GM18502 (cell line): Measurements from ENCODE around the gene N4BP3.
A peak's percentile ranks its signal among the peaks of the same experiment; 100 is the strongest.
"Not testable (repeated sequence)": the region's sequence is repeated elsewhere in the genome, so short reads cannot be mapped to it uniquely, and the experiment has no call there.

Source experiments
- ATAC-seq: cut with Tn5 transposase; IDR thresholded peaks from one replicate; pipeline ENCODE4 v1.9.1; 2021; ENCODE audit warnings: mild to moderate bottlenecking; ENCODE audit not compliant: unreplicated experiment, poor library complexity

The N4BP3 gene

GRCh38 chr5:178120607-178121357 is 7.5 kb downstream of the N4BP3 start:
- ATAC-seq, result peak; percentile 80

DNA sequence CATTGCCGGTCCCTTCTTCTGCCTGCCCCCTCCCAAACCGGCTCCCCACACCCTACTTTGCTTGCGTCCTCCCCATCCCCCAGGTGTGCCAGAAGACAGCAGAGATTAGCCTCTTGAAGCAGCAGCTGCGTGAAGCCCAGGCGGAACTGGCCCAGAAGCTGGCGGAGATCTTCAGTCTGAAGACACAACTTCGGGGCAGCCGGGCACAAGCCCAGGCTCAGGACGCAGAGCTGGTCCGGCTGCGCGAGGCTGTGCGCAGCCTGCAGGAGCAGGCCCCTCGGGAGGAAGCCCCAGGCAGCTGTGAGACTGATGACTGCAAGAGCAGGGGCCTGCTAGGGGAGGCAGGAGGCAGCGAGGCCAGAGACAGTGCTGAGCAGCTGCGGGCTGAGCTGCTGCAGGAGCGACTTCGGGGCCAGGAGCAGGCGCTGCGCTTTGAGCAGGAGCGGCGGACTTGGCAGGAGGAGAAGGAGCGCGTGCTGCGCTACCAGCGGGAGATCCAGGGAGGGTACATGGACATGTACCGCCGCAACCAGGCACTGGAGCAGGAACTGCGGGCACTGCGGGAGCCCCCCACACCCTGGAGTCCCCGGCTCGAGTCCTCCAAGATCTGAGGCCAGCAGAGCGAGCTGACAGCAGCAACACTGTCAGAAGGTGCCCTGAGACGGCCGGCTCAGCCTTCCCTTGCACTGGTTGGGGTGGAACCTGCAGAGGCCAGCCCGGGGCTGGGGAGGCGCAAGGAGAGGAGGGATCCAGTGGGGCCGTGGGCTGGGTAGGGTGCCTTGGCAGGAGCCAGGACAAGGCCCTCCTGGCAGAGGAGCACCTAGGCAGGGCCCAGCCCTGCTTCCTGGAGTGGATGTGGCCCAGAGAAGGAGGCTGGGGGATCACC is 8.3 kb downstream of the N4BP3 start:
- no peak for ATAC-seq

GRCh38 chr5:178122346-178122745 is 9.0 kb downstream of the N4BP3 start:
- no peak for ATAC-seq

- ATAC-seq, result no peak
Measured at GRCh38 chr5:178123094-178123965, 10.0 kb downstream of the N4BP3 start.

DNA sequence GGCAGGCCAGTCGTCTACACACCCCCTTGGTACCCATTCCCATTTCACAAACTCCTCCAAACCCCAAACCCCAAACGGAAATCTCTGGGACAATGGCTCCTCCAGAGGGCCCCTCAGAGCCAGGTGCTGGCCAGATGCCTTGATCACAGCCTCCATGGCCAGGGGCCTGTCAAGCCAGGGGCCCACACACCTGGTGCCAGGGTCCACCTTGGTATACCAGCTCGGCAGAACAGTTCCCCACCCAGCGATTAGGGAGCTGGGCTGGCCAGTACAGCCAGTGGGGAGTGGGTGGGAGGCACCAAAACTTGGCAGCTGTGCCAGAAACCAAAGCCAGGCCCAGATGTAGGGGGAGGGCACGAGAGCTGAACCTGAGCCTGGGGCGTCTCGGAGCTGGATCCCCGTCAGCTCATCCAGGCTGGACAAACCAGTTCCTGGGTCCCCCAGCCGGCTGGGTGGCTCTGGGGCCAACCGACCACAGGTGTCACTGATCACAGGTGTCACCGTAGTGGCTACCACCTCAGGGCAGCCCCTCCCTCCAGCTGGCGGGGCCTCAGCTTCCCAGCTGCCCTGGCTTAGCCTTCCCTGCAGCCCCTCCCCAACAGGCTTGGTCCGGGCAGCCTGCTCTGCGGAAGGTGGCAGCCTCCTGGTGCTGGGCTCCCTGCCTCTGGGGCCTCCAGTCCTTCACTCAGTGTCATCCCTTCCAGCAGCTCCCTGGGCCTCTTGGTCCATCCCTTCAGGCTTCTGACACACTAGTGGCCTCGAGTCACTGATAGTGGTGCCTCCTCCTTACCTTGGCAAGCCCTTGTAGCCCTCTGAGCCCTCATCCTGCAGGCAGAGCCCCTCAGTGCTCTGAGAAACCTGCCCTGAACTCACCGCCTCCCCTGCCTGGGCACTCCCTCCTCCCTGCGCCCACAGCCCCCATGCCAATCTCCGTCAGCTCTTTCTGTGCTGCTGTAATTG is 10.9 kb downstream of the N4BP3 start:
- no peak for ATAC-seq

GRCh38 chr5:178125253-178125906 is 12.0 kb downstream of the N4BP3 start:
- no peak for ATAC-seq

GRCh38 chr5:178126556-178126955 is 13.2 kb downstream of the N4BP3 start:
- ATAC-seq, result no peak

DNA sequence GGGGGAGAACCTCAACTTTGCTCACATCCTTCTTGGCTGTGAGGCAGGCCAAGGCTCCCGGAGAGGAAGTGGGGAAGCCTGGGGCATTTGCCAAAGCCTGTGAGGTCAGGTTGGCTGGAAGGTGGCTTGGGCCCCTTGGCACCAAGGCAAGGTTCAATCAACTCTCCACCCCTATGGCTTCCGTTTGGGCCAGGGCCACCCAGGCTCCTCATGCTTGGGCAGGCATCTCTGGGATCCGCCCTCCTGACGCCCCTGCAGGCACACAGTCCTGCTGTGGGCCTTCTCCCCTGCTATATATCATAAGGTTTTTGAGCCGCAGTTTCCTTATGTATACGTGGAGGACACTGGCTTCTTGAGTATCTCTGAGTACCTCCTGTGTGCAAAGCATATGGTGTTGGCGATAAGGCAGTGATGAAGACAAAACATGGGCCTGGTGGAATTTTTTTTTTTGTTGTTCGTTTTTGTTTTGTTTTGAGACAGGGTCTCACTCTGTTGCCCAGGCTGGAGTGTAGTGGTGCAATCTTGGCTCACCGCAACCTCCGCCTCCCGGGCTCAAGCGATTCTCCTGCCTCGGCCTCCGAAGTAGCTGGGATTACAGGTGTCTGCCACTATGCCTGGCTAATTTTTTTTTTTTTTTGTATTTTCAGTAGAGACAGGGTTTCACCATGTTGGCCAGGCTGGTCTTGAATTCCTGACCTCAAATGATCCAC is 14.1 kb downstream of the N4BP3 start:
- ATAC-seq, result not testable (repeated sequence)

DNA sequence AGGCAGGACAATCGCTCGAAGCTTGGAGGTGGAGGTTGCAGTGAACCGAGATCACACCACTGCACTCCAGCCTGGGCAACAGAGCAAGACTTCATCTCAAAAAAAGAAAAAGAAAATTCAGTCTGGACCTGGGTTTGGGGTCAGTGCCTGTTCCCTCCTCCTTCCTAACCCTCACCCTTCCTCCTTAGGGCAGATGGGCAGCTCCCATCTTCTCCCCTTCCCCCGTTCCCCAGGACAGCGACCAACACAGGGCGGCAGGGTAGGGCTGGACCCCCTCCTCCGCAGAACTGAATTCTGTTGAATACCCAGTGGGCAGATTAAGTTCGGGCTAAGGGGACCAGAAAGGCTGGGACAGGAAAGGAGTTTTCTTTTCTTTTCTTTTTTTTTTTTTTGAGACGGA is 16.0 kb downstream of the N4BP3 start:
- no peak for ATAC-seq

DNA sequence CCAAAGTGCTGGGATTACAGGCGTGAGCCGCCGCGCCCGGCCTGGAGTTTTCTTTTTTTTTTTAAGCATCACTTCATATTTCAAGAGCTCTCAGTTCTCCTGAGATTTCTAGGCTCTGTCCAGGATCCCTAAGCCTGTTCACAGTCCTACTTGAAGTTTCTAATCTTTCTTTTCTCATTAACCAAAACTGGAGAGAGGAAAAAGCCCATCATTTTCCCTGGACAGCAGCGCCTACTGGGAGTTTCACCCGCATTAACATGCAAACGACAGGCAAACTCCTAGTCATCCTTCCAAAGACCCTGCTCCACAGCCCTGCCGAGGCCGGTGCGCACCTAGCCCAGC is 16.9 kb downstream of the N4BP3 start:
- ATAC-seq, result not testable (repeated sequence)

GRCh38 chr5:178130576-178131445 is 17.5 kb downstream of the N4BP3 start, which contains the start of gene RMND5B:
RMND5B (plus strand) TSS chr5:178131014; CDS start chr5:178138120, 7,106 bp downstream.
- peak; percentile 88 for ATAC-seq

DNA sequence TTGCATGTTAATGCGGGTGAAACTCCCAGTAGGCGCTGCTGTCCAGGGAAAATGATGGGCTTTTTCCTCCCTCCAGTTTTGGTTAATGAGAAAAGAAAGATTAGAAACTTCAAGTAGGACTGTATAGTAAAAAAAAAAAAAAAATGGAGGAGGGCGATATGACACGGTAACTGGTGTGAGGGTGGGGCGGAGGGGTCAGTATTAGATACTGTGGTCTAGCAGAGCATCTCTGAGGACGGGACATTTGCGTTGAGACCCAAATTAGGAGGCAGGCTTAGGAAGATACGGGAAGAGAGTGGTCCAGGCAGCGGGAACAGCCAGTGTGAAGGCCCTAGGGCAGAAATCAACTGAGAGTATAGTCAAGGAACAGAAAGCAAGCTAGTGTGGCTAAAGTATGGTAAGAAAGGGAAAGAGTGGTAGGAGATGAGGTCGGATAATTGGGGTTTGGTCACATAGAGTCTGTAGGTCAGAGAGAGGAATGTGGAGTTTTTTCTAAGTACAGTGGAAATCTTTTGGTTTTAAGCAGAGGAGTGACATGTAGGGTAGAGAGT is 18.2 kb downstream of the N4BP3 start:
- ATAC-seq, result no peak

DNA sequence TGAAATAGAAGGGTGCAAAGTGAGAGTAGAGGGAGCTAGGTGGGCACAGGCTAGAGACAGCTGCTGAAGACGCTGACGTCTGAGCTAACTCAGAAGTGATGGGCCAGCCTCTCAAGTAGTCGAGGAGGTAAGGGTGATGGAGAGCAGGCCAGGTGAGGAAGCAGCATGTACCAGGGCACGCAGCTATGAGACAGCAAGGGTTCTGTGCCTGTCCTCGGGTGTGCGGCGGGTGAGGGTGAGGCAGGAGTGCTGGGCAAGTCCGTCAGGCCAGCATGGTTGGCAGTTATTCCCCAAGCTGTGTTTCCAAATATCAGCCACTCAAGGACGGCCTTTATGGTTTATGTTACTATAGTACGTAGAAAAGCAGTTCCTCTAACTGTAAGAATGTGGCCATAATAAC is 23.7 kb downstream of the N4BP3 start:
- no peak for ATAC-seq

DNA sequence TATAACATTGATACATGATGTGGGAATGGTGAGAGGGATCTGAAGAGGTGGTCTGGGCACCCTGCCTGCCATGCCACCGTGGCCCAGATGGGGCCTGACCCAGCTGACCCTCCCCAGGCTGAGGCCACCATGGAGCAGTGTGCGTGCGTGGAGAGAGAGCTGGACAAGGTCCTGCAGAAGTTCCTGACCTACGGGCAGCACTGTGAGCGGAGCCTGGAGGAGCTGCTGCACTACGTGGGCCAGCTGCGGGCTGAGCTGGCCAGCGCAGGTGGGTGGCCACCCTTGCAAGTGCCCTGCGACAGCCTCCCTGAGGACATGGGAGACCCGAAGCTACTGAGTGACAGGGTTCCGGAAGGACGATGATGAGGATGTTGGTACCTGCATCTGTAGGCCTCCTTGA is 24.7 kb downstream of the N4BP3 start:
- no peak for ATAC-seq

DNA sequence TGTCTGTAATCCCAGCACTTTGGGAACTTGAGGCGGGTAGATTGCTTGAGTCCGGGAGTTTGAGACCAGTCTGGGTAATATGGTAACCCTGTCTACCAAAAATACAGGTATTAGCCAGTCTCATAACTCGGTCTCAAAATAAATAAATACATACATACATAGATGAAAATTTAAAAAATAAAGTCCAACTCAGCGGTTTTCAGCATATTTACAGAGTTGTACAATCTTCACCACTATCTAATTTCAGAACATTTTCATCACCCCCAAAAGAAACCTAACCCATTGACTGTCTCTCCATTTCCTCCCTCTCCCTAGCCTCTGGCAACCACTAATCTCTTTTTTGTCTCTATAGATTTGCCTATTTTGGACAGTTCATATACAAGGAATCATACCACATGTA is 28.2 kb downstream of the N4BP3 start:
- ATAC-seq, result no peak

- ATAC-seq, result no peak
Measured at GRCh38 chr5:178142642-178143041, 29.3 kb downstream of the N4BP3 start.

DNA sequence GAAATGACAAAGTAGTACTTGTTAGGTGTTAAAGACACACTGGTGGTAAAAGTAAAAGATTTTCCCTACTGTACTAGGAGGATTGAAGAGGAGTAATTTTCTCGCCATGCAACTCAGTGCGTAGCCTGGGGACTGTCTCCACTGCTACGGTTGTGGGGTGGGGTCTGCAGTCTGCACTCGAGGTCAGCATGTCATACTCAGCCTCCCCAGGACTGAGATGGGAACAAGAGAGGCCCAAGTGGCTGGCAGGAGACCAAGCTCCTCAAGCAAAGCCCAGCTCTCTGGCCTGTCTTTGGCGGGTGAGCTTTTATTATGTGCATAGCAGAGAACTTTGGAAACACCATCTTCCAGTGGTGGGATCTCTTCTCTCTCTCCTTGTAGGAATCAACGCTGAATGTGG is 29.9 kb downstream of the N4BP3 start:
- no peak for ATAC-seq
